Measurements from ENCODE around the gene PDGFA. TPM values are rescaled to one million over a fixed set of nuclear protein-coding genes. Genes with fewer than 3 reads are reported as not detected.

PDGFA gene
- total and polyA plus RNA-seq, 2 experiments from 2014 or later, result 35.6 to 43.1 TPM

DNA sequence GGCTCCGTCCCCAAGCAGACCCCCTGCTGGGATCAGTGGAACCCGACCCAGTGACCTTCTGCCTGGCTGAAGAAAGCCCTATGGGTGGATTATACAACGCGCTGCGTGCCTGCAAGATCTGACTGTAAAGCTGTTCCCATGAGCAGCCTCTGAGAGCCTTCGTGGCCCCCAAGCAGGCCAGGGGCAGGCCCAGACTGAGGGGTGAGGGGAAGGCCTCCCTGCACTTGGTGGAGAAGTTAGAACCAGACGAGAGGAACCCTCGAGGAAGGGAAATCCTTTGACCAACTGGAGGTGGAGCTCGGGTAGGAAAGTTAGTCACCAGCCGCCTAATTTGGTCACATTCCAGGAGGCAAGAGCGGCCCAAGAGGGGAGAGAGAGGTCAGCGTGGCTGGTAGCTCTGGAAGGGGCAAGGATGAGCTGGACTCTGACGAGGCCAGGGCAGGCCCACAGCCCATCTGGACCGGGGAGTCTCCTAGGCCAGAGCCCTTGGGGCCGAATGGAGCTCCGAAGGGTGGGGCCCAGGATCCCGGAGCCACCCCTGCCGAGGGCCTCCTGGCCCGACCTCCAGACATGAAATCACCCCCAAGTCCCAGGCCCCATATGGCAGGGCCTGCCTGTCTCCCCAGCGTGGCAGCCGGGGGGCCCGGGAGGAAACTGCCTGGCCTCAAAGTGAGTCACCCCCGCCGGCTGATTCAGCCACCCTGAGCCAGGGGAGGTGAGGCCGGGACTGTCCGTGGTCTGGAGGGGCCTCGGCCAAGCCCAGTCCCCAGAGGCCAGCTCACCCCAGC lies 23.3 kb upstream of the PDGFA start:
- ATAC-seq, result no peak
- no peak overlapping the region for H3K27ac ChIP-seq (ENCODE audit: low read depth)
- H3K27ac Mint-ChIP-seq, result no peak overlapping the region; the same call in 1 of the 2 replicates

More for the DNA sequence above, 23.3 kb upstream of the PDGFA start:
- Mint-ChIP-seq H3K36me3 (ENCODE audit: low read depth) (peaks cover 4% of the 10 kb centered on the region; the same call in 2 of the 3 replicates), H3K9me3 (peaks cover 4% of the 10 kb centered on the region; the same call in 1 of the 3 replicates), H3K4me3 (no peak overlapping the region), H3K4me1 (peaks cover 4% of the 10 kb centered on the region), H3K27me3 (ENCODE audit: insufficient read depth, low read depth, poor library complexity) (peaks cover 12% of the 10 kb centered on the region)
- no peaks in the 10 kb centered on the region for H3K9me2 ChIP-seq (ENCODE audit: insufficient read depth)
- H4K20me1 ChIP-seq (replicated peaks; ENCODE audit: insufficient read depth), result no peaks in the 10 kb centered on the region
- no peak overlapping the region for H3K4me3 ChIP-seq
- H3K4me2 ChIP-seq, result no peak overlapping the region
- no peaks in the 10 kb centered on the region for H3K79me2 ChIP-seq (replicated peaks; ENCODE audit: insufficient read depth)
- peaks cover 3% of the 10 kb centered on the region; the same call in 1 of the 2 replicates for H3K4me1 ChIP-seq (ENCODE audit: insufficient read depth)
- DNase-seq (ENCODE audit: low spot score), result no peak
- no peak overlapping the region for H2AFZ ChIP-seq
- no peaks in the 10 kb centered on the region for H3K36me3 ChIP-seq (ENCODE audit: insufficient read depth)
- H3F3A ChIP-seq (replicated peaks; ENCODE audit: low read depth), result no peaks in the 10 kb centered on the region
- no peaks in the 10 kb centered on the region for H3K27me3 ChIP-seq (ENCODE audit: insufficient read depth)
- TF ChIP-seq CREB1 (CRISPR knock-in tag; IDR thresholded peaks at IDR 0.05; ENCODE audit: low read depth), result no peak
- TF ChIP-seq CTCF (conservative IDR thresholded peaks at IDR 0.05; ENCODE audit: low read depth in 2 of 2), result no peak
- no peak for TF ChIP-seq STAT1 (IDR thresholded peaks at IDR 0.05; ENCODE audit: unreplicated experiment)
- TF ChIP-seq EZH2phosphoT487 (IDR thresholded peaks at IDR 0.05; ENCODE audit: unreplicated experiment), result no peak
- TF ChIP-seq REST (IDR thresholded peaks at IDR 0.05; ENCODE audit: unreplicated experiment), result no peak
- no peak for TF ChIP-seq ZNF331 (CRISPR knock-in tag; IDR thresholded peaks at IDR 0.05; ENCODE audit: low read depth)
- no peak for TF ChIP-seq EZH2 (IDR thresholded peaks at IDR 0.05; ENCODE audit: low read depth, unreplicated experiment)
- TF ChIP-seq ETS1 (IDR thresholded peaks at IDR 0.05), result no peak

Data from GM23338 (cell line).